GM23338 (cell line): ENCODE data around the gene IKBKE. TPM values are rescaled to one million over a fixed set of nuclear protein-coding genes. Genes with fewer than 3 reads are reported as not detected.

ENCODE experiments used
- ATAC-seq: fragments of 200-7000 bp; cut with Tn5 transposase; 3 replicates; pipeline ENCODE4 v1.9.1; 2020
- DNase-seq: peaks from one replicate; pipeline ENCODE4 v3.0.0-alpha.2; 2015; ENCODE audit warnings: low spot score
- H2AFZ ChIP-seq: fragments of 200-600 bp; sonication (generic); 2 replicates; pipeline ENCODE4 v1.8.0; 2016; ENCODE audit warnings: antibody characterized with exemption, mild to moderate bottlenecking, moderate library complexity
- H3F3A ChIP-seq: fragments of 200-600 bp; sonication (generic); replicated peaks from 2 replicates; pipeline ENCODE4 v1.8.0; 2017; ENCODE audit warnings: antibody characterized with exemption, mixed run types, low read depth
- H3K27ac ChIP-seq: fragments of 200-600 bp; sonication (generic); 2 replicates; pipeline ENCODE4 v1.6.1; 2016; ENCODE audit warnings: low read depth
- H3K27me3 ChIP-seq: fragments of 200-600 bp; sonication (generic); 2 replicates; pipeline ENCODE4 v1.8.0; 2016; ENCODE audit warnings: mild to moderate bottlenecking, mixed run types, moderate library complexity; ENCODE audit not compliant: insufficient read depth
- H3K36me3 ChIP-seq: fragments of 200-600 bp; sonication (generic); 2 replicates; pipeline ENCODE4 v1.8.0; 2016; ENCODE audit warnings: mild to moderate bottlenecking; ENCODE audit not compliant: insufficient read depth
- H3K4me1 ChIP-seq: fragments of 200-600 bp; sonication (generic); 2 replicates; pipeline ENCODE4 v1.8.0; 2016; ENCODE audit warnings: mild to moderate bottlenecking, moderate library complexity; ENCODE audit not compliant: insufficient read depth
- H3K4me2 ChIP-seq: fragments of 200-600 bp; sonication (generic); 2 replicates; pipeline ENCODE4 v1.7.1; 2017; ENCODE audit warnings: mixed run types
- H3K4me3 ChIP-seq: fragments of 200-600 bp; sonication (generic); 2 replicates; pipeline ENCODE4 v1.6.1; 2016; ENCODE audit warnings: mixed run types
- H3K79me2 ChIP-seq: fragments of 200-600 bp; sonication (generic); replicated peaks from 2 replicates; pipeline ENCODE4 v1.8.0; 2017; ENCODE audit warnings: mild to moderate bottlenecking; ENCODE audit not compliant: insufficient read depth
- H3K9me2 ChIP-seq: fragments of 200-600 bp; sonication (generic); 2 replicates; pipeline ENCODE4 v1.8.0; 2017; ENCODE audit not compliant: insufficient read depth
- H4K20me1 ChIP-seq: fragments of 200-600 bp; sonication (generic); replicated peaks from 2 replicates; pipeline ENCODE4 v1.8.0; 2017; ENCODE audit warnings: mild to moderate bottlenecking; ENCODE audit not compliant: insufficient read depth
- H3K27ac Mint-ChIP-seq: 2 replicates; pipeline ENCODE4 v1.8.0; 2020; ENCODE audit warnings: inconsistent platforms, mild to moderate bottlenecking, moderate library complexity, mixed read lengths
- H3K27me3 Mint-ChIP-seq: 3 replicates; pipeline ENCODE4 v1.8.0; 2022; ENCODE audit warnings: low read depth, mild to moderate bottlenecking, moderate library complexity, mixed read lengths, inconsistent platforms; ENCODE audit not compliant: insufficient read depth, poor library complexity
- H3K36me3 Mint-ChIP-seq: 3 replicates; pipeline ENCODE4 v1.8.0; 2021; ENCODE audit warnings: low read depth, mild to moderate bottlenecking, inconsistent platforms, moderate library complexity, mixed read lengths
- H3K4me1 Mint-ChIP-seq: 3 replicates; pipeline ENCODE4 v1.8.0; 2020; ENCODE audit warnings: mild to moderate bottlenecking, inconsistent platforms, mixed read lengths
- H3K4me3 Mint-ChIP-seq: 3 replicates; pipeline ENCODE4 v1.8.0; 2021; ENCODE audit warnings: moderate library complexity, mild to moderate bottlenecking, inconsistent platforms, mixed read lengths
- H3K9me3 Mint-ChIP-seq: 3 replicates; pipeline ENCODE4 v1.8.0; 2020; ENCODE audit warnings: moderate library complexity, mild to moderate bottlenecking, inconsistent platforms, mixed read lengths
- ETS1 ChIP-seq: IDR thresholded peaks from 2 replicates; pipeline ENCODE4 v1.6.1; 2016; ENCODE audit warnings: antibody characterized with exemption
- EZH2phosphoT487 ChIP-seq: fragments of 200-600 bp; sonication (generic); IDR thresholded peaks from one replicate; pipeline ENCODE4 v1.8.1; 2018; ENCODE audit warnings: antibody characterized with exemption; ENCODE audit not compliant: unreplicated experiment
- NANOG ChIP-seq: IDR thresholded peaks from 2 replicates; pipeline ENCODE4 v1.6.1; 2016; ENCODE audit warnings: antibody characterized with exemption, borderline replicate concordance
- STAT1 ChIP-seq: IDR thresholded peaks from one replicate; pipeline ENCODE4 v1.6.1; 2016; ENCODE audit warnings: antibody characterized with exemption; ENCODE audit not compliant: unreplicated experiment
- ZNF114 ChIP-seq: fragments of 250-450 bp; sonication (Bioruptor Pico); IDR thresholded peaks from 2 replicates; pipeline ENCODE4 v1.5.0; 2020; ENCODE audit warnings: mild to moderate bottlenecking, moderate library complexity
- ZNF331 ChIP-seq: fragments of 250-450 bp; sonication (Bioruptor Pico); IDR thresholded peaks from 2 replicates; pipeline ENCODE4 v1.5.0; 2020; ENCODE audit warnings: low read depth, mild to moderate bottlenecking, moderate library complexity
- ZNF462 ChIP-seq: fragments of 250-450 bp; sonication (Bioruptor Pico); IDR thresholded peaks from 2 replicates; pipeline ENCODE4 v1.5.0; 2020; ENCODE audit warnings: mild to moderate bottlenecking, moderate library complexity
- polyA plus RNA-seq: library from polyadenylated mRNA; unstranded; fragments of >200 nt; fragmentation: Nextera tagmentation; extraction: Ambion mirVana; gene quantifications from 2 replicates; pipeline ENCODE4 v1.2.1, GENCODE V29; 2016
- total RNA-seq: library from RNA; depleted of rRNA; stranded (reverse); fragments of >200 nt; shearing (Covaris generic); gene quantifications from 2 replicates; pipeline ENCODE4 v1.2.3, GENCODE V29; 2014
- TF ChIP-seq, protein P1 (sequence below): IDR thresholded peaks from one replicate; pipeline ENCODE4 v1.6.1; 2018; ENCODE audit warnings: antibody characterized with exemption; ENCODE audit not compliant: unreplicated experiment
- TF ChIP-seq, protein P2 (sequence below), 2 experiments: fragments of 200-600 bp in 1 of 2; sonication (generic) in 1 of 2; conservative IDR thresholded peaks; 2 replicates each; pipeline versions ENCODE4 v1.5.1 to v1.6.1; 2016 to 2017; ENCODE audit warnings: antibody characterized with exemption in 2 of 2, low read depth in 2 of 2, mild to moderate bottlenecking in 2 of 2, moderate library complexity in 1 of 2

The IKBKE gene
- total and polyA plus RNA-seq, 2 experiments from 2014 or later, result 4.8 to 11.1 TPM

DNA sequence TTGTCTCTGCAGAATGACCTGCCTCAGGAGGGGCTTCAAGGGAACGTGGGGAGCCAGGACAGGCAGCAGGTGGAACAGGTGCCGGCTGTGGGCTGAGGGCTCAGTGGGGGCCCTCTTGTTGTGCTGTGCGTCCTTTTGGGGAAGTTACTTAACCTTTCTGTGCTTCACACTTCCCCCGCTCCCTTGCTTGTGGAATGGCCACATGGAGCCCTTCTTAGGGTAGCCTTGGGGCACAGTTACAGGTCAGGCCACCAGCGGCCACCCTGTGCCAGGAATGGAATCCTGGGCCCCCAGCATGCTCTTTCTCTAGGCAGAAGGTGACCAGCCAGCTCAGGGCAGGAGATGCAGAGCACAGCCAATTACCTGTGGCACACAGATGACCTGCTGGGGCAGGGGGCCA is 2.6 kb downstream of the IKBKE start:
- peaks cover 31% of the 10 kb centered on the region for H3K36me3 Mint-ChIP-seq
- Histone ChIP-seq H4K20me1 (no peaks in the 10 kb centered on the region), H3K4me1 (peaks cover 39% of the 10 kb centered on the region), H2AFZ (no peak overlapping the region), H3F3A (no peaks in the 10 kb centered on the region), H3K36me3 (no peaks in the 10 kb centered on the region), H3K79me2 (no peaks in the 10 kb centered on the region), H3K4me2 (peak overlapping the region; percentile 92), H3K4me3 (0 out of 2 replicates have a peak overlapping the region, but pooled peaks have one; percentile 17), H3K9me2 (no peaks in the 10 kb centered on the region), H3K27ac (no peak overlapping the region), H3K27me3 (no peaks in the 10 kb centered on the region)
- TF ChIP-seq EZH2phosphoT487, result no peak
- no peak for TF ChIP-seq ZNF462
- H3K4me3 Mint-ChIP-seq, result peak overlapping the region; percentile 45; the same call in 1 of the 3 replicates
- no peaks in the 10 kb centered on the region; the same call in 2 of the 3 replicates for H3K9me3 Mint-ChIP-seq
- no peak overlapping the region; the same call in 1 of the 2 replicates for H3K27ac Mint-ChIP-seq
- H3K27me3 Mint-ChIP-seq, result peaks cover 13% of the 10 kb centered on the region
- peaks cover 46% of the 10 kb centered on the region for H3K4me1 Mint-ChIP-seq
- ATAC-seq, result no peak
- DNase-seq, result no peak

DNA sequence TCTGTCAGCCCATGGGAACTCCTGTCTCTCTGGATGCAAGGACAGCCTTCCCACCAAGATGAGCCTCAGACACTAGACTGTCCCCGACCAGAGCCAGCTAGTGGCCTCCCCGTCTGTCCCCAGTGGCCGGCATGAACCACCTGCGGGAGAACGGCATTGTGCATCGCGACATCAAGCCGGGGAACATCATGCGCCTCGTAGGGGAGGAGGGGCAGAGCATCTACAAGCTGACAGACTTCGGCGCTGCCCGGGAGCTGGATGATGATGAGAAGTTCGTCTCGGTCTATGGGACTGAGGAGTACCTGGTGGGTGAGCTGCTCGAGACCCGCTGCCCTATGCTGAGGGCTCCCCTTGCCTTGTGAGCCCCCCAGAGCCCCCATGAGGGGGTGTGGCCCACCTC is 5.8 kb downstream of the IKBKE start:
- Mint-ChIP-seq H3K4me3 (no peak overlapping the region), H3K27ac (no peak overlapping the region), H3K4me1 (peaks cover 28% of the 10 kb centered on the region), H3K9me3 (no peaks in the 10 kb centered on the region; the same call in 2 of the 3 replicates), H3K36me3 (peaks cover 35% of the 10 kb centered on the region), H3K27me3 (peaks cover 11% of the 10 kb centered on the region)
- Histone ChIP-seq H3K36me3 (no peaks in the 10 kb centered on the region; the same call in 1 of the 2 replicates), H3K4me3 (no peak overlapping the region), H3K27me3 (no peaks in the 10 kb centered on the region), H4K20me1 (no peaks in the 10 kb centered on the region), H3K4me2 (no peak overlapping the region), H3K27ac (no peak overlapping the region), H3K4me1 (peaks cover 19% of the 10 kb centered on the region), H2AFZ (no peak overlapping the region), H3F3A (no peaks in the 10 kb centered on the region), H3K9me2 (no peaks in the 10 kb centered on the region), H3K79me2 (no peaks in the 10 kb centered on the region)
- DNase-seq (no peak), ATAC-seq (no peak)
- TF ChIP-seq ZNF114 (CRISPR knock-in tag) (no peak), EZH2phosphoT487 (no peak), NANOG (no peak), ETS1 (no peak), ZNF331 (no peak), STAT1 (no peak)
- TF ChIP-seq, protein P1, sequence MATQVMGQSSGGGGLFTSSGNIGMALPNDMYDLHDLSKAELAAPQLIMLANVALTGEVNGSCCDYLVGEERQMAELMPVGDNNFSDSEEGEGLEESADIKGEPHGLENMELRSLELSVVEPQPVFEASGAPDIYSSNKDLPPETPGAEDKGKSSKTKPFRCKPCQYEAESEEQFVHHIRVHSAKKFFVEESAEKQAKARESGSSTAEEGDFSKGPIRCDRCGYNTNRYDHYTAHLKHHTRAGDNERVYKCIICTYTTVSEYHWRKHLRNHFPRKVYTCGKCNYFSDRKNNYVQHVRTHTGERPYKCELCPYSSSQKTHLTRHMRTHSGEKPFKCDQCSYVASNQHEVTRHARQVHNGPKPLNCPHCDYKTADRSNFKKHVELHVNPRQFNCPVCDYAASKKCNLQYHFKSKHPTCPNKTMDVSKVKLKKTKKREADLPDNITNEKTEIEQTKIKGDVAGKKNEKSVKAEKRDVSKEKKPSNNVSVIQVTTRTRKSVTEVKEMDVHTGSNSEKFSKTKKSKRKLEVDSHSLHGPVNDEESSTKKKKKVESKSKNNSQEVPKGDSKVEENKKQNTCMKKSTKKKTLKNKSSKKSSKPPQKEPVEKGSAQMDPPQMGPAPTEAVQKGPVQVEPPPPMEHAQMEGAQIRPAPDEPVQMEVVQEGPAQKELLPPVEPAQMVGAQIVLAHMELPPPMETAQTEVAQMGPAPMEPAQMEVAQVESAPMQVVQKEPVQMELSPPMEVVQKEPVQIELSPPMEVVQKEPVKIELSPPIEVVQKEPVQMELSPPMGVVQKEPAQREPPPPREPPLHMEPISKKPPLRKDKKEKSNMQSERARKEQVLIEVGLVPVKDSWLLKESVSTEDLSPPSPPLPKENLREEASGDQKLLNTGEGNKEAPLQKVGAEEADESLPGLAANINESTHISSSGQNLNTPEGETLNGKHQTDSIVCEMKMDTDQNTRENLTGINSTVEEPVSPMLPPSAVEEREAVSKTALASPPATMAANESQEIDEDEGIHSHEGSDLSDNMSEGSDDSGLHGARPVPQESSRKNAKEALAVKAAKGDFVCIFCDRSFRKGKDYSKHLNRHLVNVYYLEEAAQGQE, result no peak
- TF ChIP-seq, protein P2, sequence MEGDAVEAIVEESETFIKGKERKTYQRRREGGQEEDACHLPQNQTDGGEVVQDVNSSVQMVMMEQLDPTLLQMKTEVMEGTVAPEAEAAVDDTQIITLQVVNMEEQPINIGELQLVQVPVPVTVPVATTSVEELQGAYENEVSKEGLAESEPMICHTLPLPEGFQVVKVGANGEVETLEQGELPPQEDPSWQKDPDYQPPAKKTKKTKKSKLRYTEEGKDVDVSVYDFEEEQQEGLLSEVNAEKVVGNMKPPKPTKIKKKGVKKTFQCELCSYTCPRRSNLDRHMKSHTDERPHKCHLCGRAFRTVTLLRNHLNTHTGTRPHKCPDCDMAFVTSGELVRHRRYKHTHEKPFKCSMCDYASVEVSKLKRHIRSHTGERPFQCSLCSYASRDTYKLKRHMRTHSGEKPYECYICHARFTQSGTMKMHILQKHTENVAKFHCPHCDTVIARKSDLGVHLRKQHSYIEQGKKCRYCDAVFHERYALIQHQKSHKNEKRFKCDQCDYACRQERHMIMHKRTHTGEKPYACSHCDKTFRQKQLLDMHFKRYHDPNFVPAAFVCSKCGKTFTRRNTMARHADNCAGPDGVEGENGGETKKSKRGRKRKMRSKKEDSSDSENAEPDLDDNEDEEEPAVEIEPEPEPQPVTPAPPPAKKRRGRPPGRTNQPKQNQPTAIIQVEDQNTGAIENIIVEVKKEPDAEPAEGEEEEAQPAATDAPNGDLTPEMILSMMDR (conservative IDR thresholded peaks at IDR 0.05; ENCODE audit: low read depth in 2 of 2), result no peak
